ENCODE data around the gene CCP110. TPM values are rescaled to one million over a fixed set of nuclear protein-coding genes. Genes with fewer than 3 reads are reported as not detected.
"Not testable (repeated sequence)": the region's sequence is repeated elsewhere in the genome, so short reads cannot be mapped to it uniquely, and the experiment has no call there.

CCP110 gene
- total RNA-seq, 1 donor from 2014 or later = 7.2 TPM

DNA sequence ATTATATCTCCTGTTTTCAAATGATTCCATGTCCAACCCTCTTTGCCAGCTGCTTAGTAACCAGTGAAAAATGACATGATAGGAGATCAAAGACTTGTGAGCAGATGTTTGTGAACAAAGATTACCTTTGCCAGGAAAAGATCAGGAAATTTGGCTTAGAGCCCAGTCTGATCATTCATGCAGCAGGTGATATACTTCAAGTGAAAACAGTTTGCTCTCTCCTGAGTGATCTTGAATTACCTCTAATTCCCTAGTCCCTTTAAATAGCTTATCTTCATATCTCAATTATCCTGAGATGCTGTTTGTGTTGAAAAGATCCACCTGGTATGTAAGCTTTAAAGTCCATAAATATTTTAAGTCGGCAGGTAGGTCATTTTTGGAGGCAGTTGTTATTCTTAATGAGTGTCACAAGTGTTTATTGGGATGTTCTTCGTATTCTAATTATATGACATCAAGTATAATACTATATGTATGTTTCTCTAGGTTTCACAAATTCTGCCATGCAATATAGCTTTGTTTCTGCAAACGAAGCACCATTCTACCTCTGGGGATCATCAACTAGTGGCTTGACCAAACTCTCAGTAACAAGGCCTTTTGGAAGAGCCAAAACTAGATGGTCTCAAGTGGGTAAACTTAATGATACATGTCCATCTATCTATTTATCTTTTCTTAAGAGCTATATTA, 18.5 kb downstream of the CCP110 start:
- no peak for DNase-seq (ENCODE audit: low read depth)

DNA sequence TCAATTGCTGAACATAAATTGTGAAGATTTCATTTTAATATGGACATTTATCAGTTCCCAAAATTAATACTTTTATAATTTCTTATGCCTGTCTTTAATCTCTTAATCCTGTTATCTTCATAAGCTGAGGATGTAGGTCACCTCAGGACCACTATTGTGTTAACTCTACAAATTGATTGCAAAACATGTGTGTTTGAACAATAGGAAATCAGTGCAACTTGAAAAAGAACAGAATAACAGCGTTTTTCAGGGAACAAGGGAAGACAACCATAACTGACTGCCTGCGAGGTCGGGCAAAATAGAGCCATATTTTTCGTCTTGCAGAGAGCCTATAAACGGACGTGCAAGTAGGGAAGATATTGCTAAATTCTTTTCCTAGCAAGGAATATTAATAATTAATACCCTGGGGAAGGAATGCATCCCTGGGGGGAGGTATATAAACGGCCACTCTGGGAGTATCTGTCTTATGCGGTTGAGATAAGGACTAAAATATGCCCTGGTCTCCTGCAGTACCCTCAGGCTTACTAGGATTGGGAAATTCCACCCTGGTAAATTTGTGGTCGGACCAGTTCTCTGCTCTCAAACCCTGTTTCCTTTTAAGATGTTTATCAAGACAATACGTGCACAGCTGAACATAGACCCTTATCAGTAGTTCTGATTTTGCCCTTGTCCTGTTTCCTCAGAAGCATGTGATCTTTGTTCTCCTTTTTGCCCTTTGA, 19.7 kb downstream of the CCP110 start:
- not testable (repeated sequence) for DNase-seq (ENCODE audit: low read depth); H3K4me3 ChIP-seq (ENCODE audit: low read depth, low read length)

More for the DNA sequence above, 18.5 kb downstream of the CCP110 start:
- no peak overlapping the region for H3K4me3 ChIP-seq (ENCODE audit: low read depth, low read length)
- TF ChIP-seq, protein P1, sequence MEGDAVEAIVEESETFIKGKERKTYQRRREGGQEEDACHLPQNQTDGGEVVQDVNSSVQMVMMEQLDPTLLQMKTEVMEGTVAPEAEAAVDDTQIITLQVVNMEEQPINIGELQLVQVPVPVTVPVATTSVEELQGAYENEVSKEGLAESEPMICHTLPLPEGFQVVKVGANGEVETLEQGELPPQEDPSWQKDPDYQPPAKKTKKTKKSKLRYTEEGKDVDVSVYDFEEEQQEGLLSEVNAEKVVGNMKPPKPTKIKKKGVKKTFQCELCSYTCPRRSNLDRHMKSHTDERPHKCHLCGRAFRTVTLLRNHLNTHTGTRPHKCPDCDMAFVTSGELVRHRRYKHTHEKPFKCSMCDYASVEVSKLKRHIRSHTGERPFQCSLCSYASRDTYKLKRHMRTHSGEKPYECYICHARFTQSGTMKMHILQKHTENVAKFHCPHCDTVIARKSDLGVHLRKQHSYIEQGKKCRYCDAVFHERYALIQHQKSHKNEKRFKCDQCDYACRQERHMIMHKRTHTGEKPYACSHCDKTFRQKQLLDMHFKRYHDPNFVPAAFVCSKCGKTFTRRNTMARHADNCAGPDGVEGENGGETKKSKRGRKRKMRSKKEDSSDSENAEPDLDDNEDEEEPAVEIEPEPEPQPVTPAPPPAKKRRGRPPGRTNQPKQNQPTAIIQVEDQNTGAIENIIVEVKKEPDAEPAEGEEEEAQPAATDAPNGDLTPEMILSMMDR (conservative IDR thresholded peaks at IDR 0.05; ENCODE audit: low read depth, low read length) = no peak

- DNase-seq (ENCODE audit: low read depth) = no peak
- no peak overlapping the region for H3K4me3 ChIP-seq (ENCODE audit: low read depth, low read length)
- TF ChIP-seq, protein P1 (conservative IDR thresholded peaks at IDR 0.05; ENCODE audit: low read depth, low read length) = no peak
Observed at GRCh38 chr16:19548144-19548543, 24.4 kb downstream of the CCP110 start.

GRCh38 chr16:19549673-19550072, 25.9 kb downstream of the CCP110 start:
- TF ChIP-seq, protein P1 (conservative IDR thresholded peaks at IDR 0.05; ENCODE audit: low read depth, low read length) = no peak
- DNase-seq (ENCODE audit: low read depth) = no peak
- H3K4me3 ChIP-seq (ENCODE audit: low read depth, low read length) = no peak overlapping the region

- H3K4me3 ChIP-seq (ENCODE audit: low read depth, low read length) = peak within 1 kb of the TSS; percentile 80
- peak; percentile 79 for DNase-seq (ENCODE audit: low read depth)
- TF ChIP-seq, protein P1 (conservative IDR thresholded peaks at IDR 0.05; ENCODE audit: low read depth, low read length) = peak; percentile 65
Observed at GRCh38 chr16:19555186-19555937, 31.6 kb downstream of the CCP110 start, which contains the start of gene VPS35L. VPS35L (plus strand) TSS chr16:19555703; CDS start chr16:19555730, 27 bp downstream.

DNA sequence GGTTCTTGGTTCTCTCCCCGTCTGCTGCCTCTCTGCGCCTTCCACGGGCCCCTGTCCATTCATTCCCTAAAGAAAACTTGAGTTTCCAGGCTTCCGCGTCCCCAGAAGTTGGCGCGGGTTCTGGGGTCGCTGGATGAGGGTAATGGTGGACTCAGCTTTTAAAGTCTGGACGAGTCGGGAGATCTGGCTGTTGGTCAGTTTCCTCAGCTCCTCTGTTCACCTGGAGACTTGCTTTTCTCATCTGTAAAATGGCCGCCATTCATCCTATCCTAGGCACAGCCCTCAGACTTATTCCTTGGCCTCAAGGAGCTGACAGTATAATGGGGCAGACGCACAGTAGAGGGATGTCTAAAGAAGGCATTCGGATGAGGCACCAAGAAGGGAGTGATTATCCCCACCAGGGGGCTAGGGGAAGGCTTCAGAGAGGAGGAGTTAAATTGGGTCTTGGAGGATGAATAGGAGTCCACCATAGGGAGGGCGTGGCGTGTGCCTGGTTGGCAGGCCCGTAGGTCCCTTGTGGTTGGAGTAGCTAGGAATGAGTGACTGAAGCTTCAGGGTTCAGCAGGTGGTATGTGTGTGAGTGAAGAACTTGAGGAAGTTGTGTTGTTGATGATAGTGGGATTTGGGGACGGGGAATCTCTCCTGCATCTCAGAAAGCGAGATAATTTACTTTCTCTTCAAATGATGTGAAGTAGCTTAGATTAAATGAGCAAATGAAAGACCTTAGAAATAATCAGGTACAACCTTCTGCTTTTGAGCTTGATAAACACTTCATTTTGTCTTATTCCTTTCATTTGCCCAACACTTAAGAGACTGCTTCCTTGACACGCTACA, 32.4 kb downstream of the CCP110 start:
- DNase-seq (ENCODE audit: low read depth) = no peak
- H3K4me3 ChIP-seq (ENCODE audit: low read depth, low read length) = peak overlapping the region; percentile 80
- TF ChIP-seq, protein P1 (conservative IDR thresholded peaks at IDR 0.05; ENCODE audit: low read depth, low read length) = peak; percentile 37

All from epithelial cell of proximal tubule (primary cell).